MM.1S (cell line): ENCODE data around the gene SSC5D.

ENCODE experiments used
- DNase-seq: peaks from one replicate; pipeline ENCODE4 v3.0.0-alpha.2; 2015
- H2AFZ ChIP-seq: fragments of 300-600 bp; sonication (generic); 2 replicates; pipeline ENCODE4 v1.6.0; 2016; ENCODE audit warnings: antibody characterized with exemption, low read length
- H3F3A ChIP-seq: fragments of 300-600 bp; sonication (generic); 2 replicates; pipeline ENCODE4 v1.6.1; 2016; ENCODE audit warnings: mild to moderate bottlenecking, antibody characterized with exemption, low read length, moderate library complexity, mixed read lengths; ENCODE audit not compliant: insufficient read depth
- H3K27ac ChIP-seq: fragments of 300-600 bp; sonication (generic); 2 replicates; pipeline ENCODE4 v1.5.1; 2016; ENCODE audit warnings: mild to moderate bottlenecking, low read length
- H3K27me3 ChIP-seq: fragments of 300-600 bp; sonication (generic); replicated peaks from 2 replicates; pipeline ENCODE4 v1.6.0; 2016; ENCODE audit warnings: low read length; ENCODE audit not compliant: insufficient read depth
- H3K36me3 ChIP-seq: fragments of 300-600 bp; sonication (generic); replicated peaks from 2 replicates; pipeline ENCODE4 v1.6.1; 2016; ENCODE audit warnings: mild to moderate bottlenecking, low read length, mixed read lengths; ENCODE audit not compliant: insufficient read depth
- H3K4me1 ChIP-seq: fragments of 300-600 bp; sonication (generic); 2 replicates; pipeline ENCODE4 v1.6.1; 2016; ENCODE audit warnings: low read length, mixed read lengths
- H3K4me2 ChIP-seq: fragments of 300-600 bp; sonication (generic); 2 replicates; pipeline ENCODE4 v1.6.0; 2016; ENCODE audit warnings: low read depth, low read length
- H3K4me3 ChIP-seq: fragments of 300-600 bp; sonication (generic); 2 replicates; pipeline ENCODE4 v1.5.1; 2016; ENCODE audit warnings: low read length, mixed read lengths
- H3K79me2 ChIP-seq: fragments of 300-600 bp; sonication (generic); 2 replicates; pipeline ENCODE4 v1.6.1; 2016; ENCODE audit warnings: mixed run types, low read length, mixed read lengths
- H3K9ac ChIP-seq: fragments of 300-600 bp; sonication (generic); 2 replicates; pipeline ENCODE4 v1.6.1; 2016; ENCODE audit warnings: low read length, mixed read lengths
- H3K9me2 ChIP-seq: fragments of 300-600 bp; sonication (generic); replicated peaks from 2 replicates; pipeline ENCODE4 v1.6.1; 2016; ENCODE audit warnings: mild to moderate bottlenecking, low read length, mixed read lengths; ENCODE audit not compliant: insufficient read depth
- H3K9me3 ChIP-seq: fragments of 300-600 bp; sonication (generic); replicated peaks from 2 replicates; pipeline ENCODE4 v1.6.1; 2016; ENCODE audit warnings: mild to moderate bottlenecking, low read length, mixed read lengths; ENCODE audit not compliant: insufficient read depth
- H4K20me1 ChIP-seq: fragments of 300-600 bp; sonication (generic); 2 replicates; pipeline ENCODE4 v1.6.1; 2016; ENCODE audit warnings: mild to moderate bottlenecking, low read length, moderate library complexity, mixed read lengths; ENCODE audit not compliant: insufficient read depth
- EZH2 ChIP-seq: fragments of 300-600 bp; sonication (generic); optimal IDR thresholded peaks from 2 replicates; pipeline ENCODE3; 2017; ENCODE audit warnings: low read depth, mild to moderate bottlenecking, antibody characterized with exemption, low read length, mixed read lengths
- EZH2phosphoT487 ChIP-seq: fragments of 300-600 bp; sonication (generic); IDR thresholded peaks from 2 replicates; pipeline ENCODE4 v1.6.1; 2018; ENCODE audit warnings: antibody characterized with exemption, low read length
- TF ChIP-seq, protein P1 (sequence below): fragments of 300-600 bp; sonication (generic); IDR thresholded peaks from 2 replicates; pipeline ENCODE4 v1.5.1; 2016; ENCODE audit warnings: antibody characterized with exemption, low read length, mixed read lengths

SSC5D gene

GRCh38 chr19:55508120-55508519, 19.9 kb downstream of the SSC5D start:
- no peaks in the 10 kb centered on the region for H3K36me3 ChIP-seq
- no peak for TF ChIP-seq EZH2phosphoT487
- TF ChIP-seq EZH2, result no peak
- no peak for DNase-seq
- no peaks in the 10 kb centered on the region for H3F3A ChIP-seq
- peaks cover 4% of the 10 kb centered on the region; the same call in 1 of the 2 replicates for H3K4me1 ChIP-seq
- no peak overlapping the region for H2AFZ ChIP-seq
- no peak overlapping the region for H3K27ac ChIP-seq
- H3K9ac ChIP-seq, result no peak overlapping the region
- H4K20me1 ChIP-seq, result no peaks in the 10 kb centered on the region
- H3K27me3 ChIP-seq, result peaks cover 83% of the 10 kb centered on the region
- H3K4me2 ChIP-seq, result no peak overlapping the region
- H3K4me3 ChIP-seq, result no peak overlapping the region
- H3K9me3 ChIP-seq, result no peaks in the 10 kb centered on the region
- no peaks in the 10 kb centered on the region for H3K79me2 ChIP-seq
- no peaks in the 10 kb centered on the region for H3K9me2 ChIP-seq

GRCh38 chr19:55516878-55517620, 28.8 kb downstream of the SSC5D start:
- Histone ChIP-seq H3K36me3 (no peaks in the 10 kb centered on the region), H3K9ac (peak overlapping the region; percentile 34; the same call in 1 of the 2 replicates), H3K4me3 (peak overlapping the region; percentile 64), H3K4me2 (peak overlapping the region; percentile 90), H3K79me2 (no peaks in the 10 kb centered on the region), H3K9me3 (no peaks in the 10 kb centered on the region), H3K27ac (no peak overlapping the region), H3F3A (no peaks in the 10 kb centered on the region), H3K4me1 (no peaks in the 10 kb centered on the region), H4K20me1 (no peaks in the 10 kb centered on the region), H3K27me3 (peaks cover 63% of the 10 kb centered on the region), H2AFZ (peak overlapping the region; percentile 77), H3K9me2 (no peaks in the 10 kb centered on the region)
- no peak for TF ChIP-seq EZH2
- TF ChIP-seq, protein P1, sequence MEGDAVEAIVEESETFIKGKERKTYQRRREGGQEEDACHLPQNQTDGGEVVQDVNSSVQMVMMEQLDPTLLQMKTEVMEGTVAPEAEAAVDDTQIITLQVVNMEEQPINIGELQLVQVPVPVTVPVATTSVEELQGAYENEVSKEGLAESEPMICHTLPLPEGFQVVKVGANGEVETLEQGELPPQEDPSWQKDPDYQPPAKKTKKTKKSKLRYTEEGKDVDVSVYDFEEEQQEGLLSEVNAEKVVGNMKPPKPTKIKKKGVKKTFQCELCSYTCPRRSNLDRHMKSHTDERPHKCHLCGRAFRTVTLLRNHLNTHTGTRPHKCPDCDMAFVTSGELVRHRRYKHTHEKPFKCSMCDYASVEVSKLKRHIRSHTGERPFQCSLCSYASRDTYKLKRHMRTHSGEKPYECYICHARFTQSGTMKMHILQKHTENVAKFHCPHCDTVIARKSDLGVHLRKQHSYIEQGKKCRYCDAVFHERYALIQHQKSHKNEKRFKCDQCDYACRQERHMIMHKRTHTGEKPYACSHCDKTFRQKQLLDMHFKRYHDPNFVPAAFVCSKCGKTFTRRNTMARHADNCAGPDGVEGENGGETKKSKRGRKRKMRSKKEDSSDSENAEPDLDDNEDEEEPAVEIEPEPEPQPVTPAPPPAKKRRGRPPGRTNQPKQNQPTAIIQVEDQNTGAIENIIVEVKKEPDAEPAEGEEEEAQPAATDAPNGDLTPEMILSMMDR, result peak; percentile 83
- TF ChIP-seq EZH2phosphoT487, result no peak
- peak; percentile 86 for DNase-seq

GRCh38 chr19:55519451-55520311, 31.4 kb downstream of the SSC5D start:
- Histone ChIP-seq H3K9me2 (no peaks in the 10 kb centered on the region), H4K20me1 (no peaks in the 10 kb centered on the region), H3K4me1 (no peaks in the 10 kb centered on the region), H3K36me3 (no peaks in the 10 kb centered on the region), H3F3A (no peaks in the 10 kb centered on the region), H3K9me3 (no peaks in the 10 kb centered on the region), H3K4me2 (no peak overlapping the region), H3K4me3 (no peak overlapping the region), H3K27me3 (peaks cover 69% of the 10 kb centered on the region), H3K79me2 (no peaks in the 10 kb centered on the region), H3K27ac (no peak overlapping the region), H2AFZ (no peak overlapping the region), H3K9ac (no peak overlapping the region)
- DNase-seq, result no peak
- TF ChIP-seq, protein P1, result no peak
- TF ChIP-seq EZH2 (no peak), EZH2phosphoT487 (no peak)
